ENCODE data around the gene MPP1.

Gene MPP1

DNA sequence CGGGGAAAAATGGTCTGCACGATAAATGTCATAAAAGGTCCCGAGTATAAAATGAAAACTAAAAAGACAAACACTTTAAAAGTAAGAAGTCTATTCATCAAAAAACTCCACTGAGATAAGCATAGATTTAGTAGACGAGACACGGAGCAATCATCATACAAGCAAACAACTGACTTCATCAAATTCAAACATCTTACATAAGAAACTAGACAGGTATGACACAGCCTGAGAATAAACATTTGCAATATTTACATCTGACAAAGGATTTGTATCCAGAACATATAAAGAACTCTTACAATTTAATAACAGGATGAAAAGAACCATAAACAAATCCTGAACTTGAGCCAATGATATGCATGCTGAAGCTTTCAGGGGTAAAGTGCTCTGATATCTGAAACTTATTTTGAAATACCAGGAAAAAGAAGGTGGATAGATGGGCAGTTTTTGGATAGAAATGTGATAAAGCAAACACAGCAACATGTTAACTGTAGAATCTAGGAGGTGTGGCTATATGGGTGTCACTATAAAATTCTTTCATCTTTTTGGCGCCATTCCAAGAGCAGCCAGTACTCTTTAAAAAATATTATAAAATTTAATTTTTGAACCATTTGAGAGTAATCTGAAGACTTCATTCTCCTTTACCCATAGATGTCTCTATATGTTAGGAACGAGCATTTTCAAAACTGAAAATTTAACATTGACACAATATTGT lies 12.0 kb downstream of the MPP1 start:
- no peak overlapping the region for H2AFZ ChIP-seq (ENCODE audit: low read length)
- peaks cover 10% of the 10 kb centered on the region for H3K4me1 ChIP-seq (ENCODE audit: insufficient read depth, low read length, poor library complexity, severe bottlenecking)
- H3F3A ChIP-seq (ENCODE audit: low read depth): no peaks in the 10 kb centered on the region
- no peaks in the 10 kb centered on the region for H3K9me2 ChIP-seq (replicated peaks; ENCODE audit: low read depth, low read length)
- no peak for TF ChIP-seq EZH2phosphoT487 (IDR thresholded peaks at IDR 0.05; ENCODE audit: borderline replicate concordance)
- TF ChIP-seq, protein P1, sequence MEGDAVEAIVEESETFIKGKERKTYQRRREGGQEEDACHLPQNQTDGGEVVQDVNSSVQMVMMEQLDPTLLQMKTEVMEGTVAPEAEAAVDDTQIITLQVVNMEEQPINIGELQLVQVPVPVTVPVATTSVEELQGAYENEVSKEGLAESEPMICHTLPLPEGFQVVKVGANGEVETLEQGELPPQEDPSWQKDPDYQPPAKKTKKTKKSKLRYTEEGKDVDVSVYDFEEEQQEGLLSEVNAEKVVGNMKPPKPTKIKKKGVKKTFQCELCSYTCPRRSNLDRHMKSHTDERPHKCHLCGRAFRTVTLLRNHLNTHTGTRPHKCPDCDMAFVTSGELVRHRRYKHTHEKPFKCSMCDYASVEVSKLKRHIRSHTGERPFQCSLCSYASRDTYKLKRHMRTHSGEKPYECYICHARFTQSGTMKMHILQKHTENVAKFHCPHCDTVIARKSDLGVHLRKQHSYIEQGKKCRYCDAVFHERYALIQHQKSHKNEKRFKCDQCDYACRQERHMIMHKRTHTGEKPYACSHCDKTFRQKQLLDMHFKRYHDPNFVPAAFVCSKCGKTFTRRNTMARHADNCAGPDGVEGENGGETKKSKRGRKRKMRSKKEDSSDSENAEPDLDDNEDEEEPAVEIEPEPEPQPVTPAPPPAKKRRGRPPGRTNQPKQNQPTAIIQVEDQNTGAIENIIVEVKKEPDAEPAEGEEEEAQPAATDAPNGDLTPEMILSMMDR (conservative IDR thresholded peaks at IDR 0.05; ENCODE audit: low read length): no peak
- H3K9ac ChIP-seq (ENCODE audit: low read depth, low read length, poor library complexity, severe bottlenecking): no peak overlapping the region
- H3K4me2 ChIP-seq (ENCODE audit: low read depth, low read length, poor library complexity, severe bottlenecking): no peak overlapping the region
- no peaks in the 10 kb centered on the region for H3K9me3 ChIP-seq (ENCODE audit: insufficient read depth, low read depth, low read length)
- peaks cover 15% of the 10 kb centered on the region; the same call in 1 of the 2 replicates for H3K79me2 ChIP-seq (ENCODE audit: insufficient read depth, low read length)
- no peaks in the 10 kb centered on the region for H3K36me3 ChIP-seq (ENCODE audit: insufficient read depth, low read length)
- no peaks in the 10 kb centered on the region for H3K27me3 ChIP-seq (ENCODE audit: insufficient read depth, low read length, poor library complexity, severe bottlenecking)
- H3K4me3 ChIP-seq (ENCODE audit: low read length, poor library complexity, severe bottlenecking): no peak overlapping the region
- no peaks in the 10 kb centered on the region for H4K20me1 ChIP-seq (ENCODE audit: insufficient read depth, low read length, poor library complexity, severe bottlenecking)

DNA sequence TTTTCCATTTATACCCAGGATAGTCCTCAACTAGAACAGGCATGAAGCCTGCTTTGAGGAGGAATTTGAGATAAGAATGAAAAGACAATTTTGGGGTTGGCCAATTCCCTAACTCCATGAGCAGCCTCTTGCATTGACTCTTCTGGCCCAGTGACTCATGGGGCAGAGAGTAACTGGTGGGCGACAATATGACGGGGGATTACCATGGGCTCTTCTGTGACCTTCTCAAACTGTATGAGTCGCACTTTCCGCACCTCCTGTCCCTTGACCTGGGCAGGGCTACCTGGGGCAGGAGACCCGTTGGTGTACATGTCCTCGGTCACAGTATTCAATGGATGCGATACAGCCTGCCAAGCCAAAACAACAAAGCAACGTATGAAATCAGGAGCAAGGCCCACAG lies 13.3 kb downstream of the MPP1 start:
- Histone ChIP-seq H3K4me1 (ENCODE audit: insufficient read depth, low read length, poor library complexity, severe bottlenecking) (peaks cover 5% of the 10 kb centered on the region), H4K20me1 (ENCODE audit: insufficient read depth, low read length, poor library complexity, severe bottlenecking) (no peaks in the 10 kb centered on the region), H3K79me2 (ENCODE audit: insufficient read depth, low read length) (0 out of 2 replicates have a peak, but pooled peaks cover 5% of the 10 kb centered on the region), H3K4me3 (ENCODE audit: low read length, poor library complexity, severe bottlenecking) (no peak overlapping the region), H3F3A (ENCODE audit: low read depth) (no peaks in the 10 kb centered on the region), H3K4me2 (ENCODE audit: low read depth, low read length, poor library complexity, severe bottlenecking) (no peak overlapping the region), H3K9me3 (ENCODE audit: insufficient read depth, low read depth, low read length) (no peaks in the 10 kb centered on the region), H3K27me3 (ENCODE audit: insufficient read depth, low read length, poor library complexity, severe bottlenecking) (no peaks in the 10 kb centered on the region), H3K36me3 (ENCODE audit: insufficient read depth, low read length) (no peaks in the 10 kb centered on the region), H2AFZ (ENCODE audit: low read length) (no peak overlapping the region), H3K9ac (ENCODE audit: low read depth, low read length, poor library complexity, severe bottlenecking) (no peak overlapping the region), H3K9me2 (replicated peaks; ENCODE audit: low read depth, low read length) (no peaks in the 10 kb centered on the region)
- TF ChIP-seq, protein P1 (conservative IDR thresholded peaks at IDR 0.05; ENCODE audit: low read length): no peak
- no peak for TF ChIP-seq EZH2phosphoT487 (IDR thresholded peaks at IDR 0.05; ENCODE audit: borderline replicate concordance)

DNA sequence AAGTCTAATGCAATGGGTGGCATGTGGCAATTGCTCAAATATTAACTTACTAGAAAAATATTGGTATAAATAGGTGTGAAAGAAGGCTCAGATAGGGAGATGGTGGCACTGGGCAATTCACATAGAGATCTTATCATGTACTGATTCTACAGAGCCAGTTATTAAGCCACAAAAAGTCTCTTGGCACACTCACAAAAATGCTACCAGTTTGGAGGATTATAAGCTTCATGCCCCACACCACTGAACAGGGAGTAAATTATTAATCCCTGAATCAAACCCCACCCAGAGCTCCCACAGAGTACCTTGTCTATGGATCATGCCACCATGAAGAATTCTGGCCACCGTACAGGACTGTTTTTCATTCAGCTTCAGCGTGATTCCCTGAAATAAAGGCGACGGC lies 13.8 kb downstream of the MPP1 start:
- Histone ChIP-seq H2AFZ (ENCODE audit: low read length) (no peak overlapping the region), H3K9ac (ENCODE audit: low read depth, low read length, poor library complexity, severe bottlenecking) (no peak overlapping the region), H3K4me3 (ENCODE audit: low read length, poor library complexity, severe bottlenecking) (no peak overlapping the region), H3K36me3 (ENCODE audit: insufficient read depth, low read length) (no peaks in the 10 kb centered on the region), H3K79me2 (ENCODE audit: insufficient read depth, low read length) (0 out of 2 replicates have a peak, but pooled peaks cover 4% of the 10 kb centered on the region), H4K20me1 (ENCODE audit: insufficient read depth, low read length, poor library complexity, severe bottlenecking) (no peaks in the 10 kb centered on the region), H3K9me3 (ENCODE audit: insufficient read depth, low read depth, low read length) (no peaks in the 10 kb centered on the region), H3K9me2 (replicated peaks; ENCODE audit: low read depth, low read length) (no peaks in the 10 kb centered on the region), H3K27me3 (ENCODE audit: insufficient read depth, low read length, poor library complexity, severe bottlenecking) (no peaks in the 10 kb centered on the region), H3K4me2 (ENCODE audit: low read depth, low read length, poor library complexity, severe bottlenecking) (no peak overlapping the region), H3K4me1 (ENCODE audit: insufficient read depth, low read length, poor library complexity, severe bottlenecking) (peaks cover 3% of the 10 kb centered on the region), H3F3A (ENCODE audit: low read depth) (no peaks in the 10 kb centered on the region)
- TF ChIP-seq EZH2phosphoT487 (IDR thresholded peaks at IDR 0.05; ENCODE audit: borderline replicate concordance): no peak
- TF ChIP-seq, protein P1 (conservative IDR thresholded peaks at IDR 0.05; ENCODE audit: low read length): no peak

All from Loucy (cell line).